SK-N-SH treated with all-trans-retinoic acid at 6 μM for 48 hours (cell line): ENCODE data around the gene DDX1.

ENCODE experiments used
- ATAC-seq: fragments of 200-7000 bp; cut with Tn5 transposase; 3 replicates; pipeline ENCODE4 v1.9.1; 2020; ENCODE audit warnings: mild to moderate bottlenecking, moderate library complexity
- ARNTL ChIP-seq: fragments of 450-650 bp; formaldehyde crosslinking; IDR thresholded peaks from 2 replicates; pipeline ENCODE4 v1.5.0; 2020; ENCODE audit warnings: low read depth, mild to moderate bottlenecking, moderate library complexity, borderline replicate concordance
- BACH2 ChIP-seq: fragments of 250-450 bp; sonication (Bioruptor Pico); IDR thresholded peaks from 2 replicates; pipeline ENCODE4 v1.9.0; 2021; ENCODE audit warnings: mild to moderate bottlenecking, borderline replicate concordance
- CSDC2 ChIP-seq: fragments of 250-450 bp; sonication (Bioruptor Pico); IDR thresholded peaks from 2 replicates; pipeline ENCODE4 v1.5.0; 2020; ENCODE audit warnings: mild to moderate bottlenecking, moderate library complexity
- ESRRG ChIP-seq: fragments of 250-450 bp; sonication (Bioruptor Pico); IDR thresholded peaks from 2 replicates; pipeline ENCODE4 v1.6.1; 2021; ENCODE audit warnings: mild to moderate bottlenecking
- GLIS3 ChIP-seq: fragments of 250-450 bp; sonication (Bioruptor Pico); IDR thresholded peaks from 2 replicates; pipeline ENCODE4 v1.5.0; 2020; ENCODE audit warnings: mild to moderate bottlenecking, moderate library complexity
- ISL1 ChIP-seq: fragments of 250-450 bp; sonication (Bioruptor Pico); IDR thresholded peaks from 2 replicates; pipeline ENCODE4 v2.1.2; 2022; ENCODE audit warnings: mild to moderate bottlenecking, moderate library complexity
- POU6F1 ChIP-seq: fragments of 250-450 bp; sonication (Bioruptor Pico); IDR thresholded peaks from 2 replicates; pipeline ENCODE4 v1.8.0; 2021; ENCODE audit warnings: low read depth, mild to moderate bottlenecking, moderate library complexity, borderline replicate concordance
- PPARA ChIP-seq: fragments of 250-450 bp; sonication (Bioruptor Pico); IDR thresholded peaks from 2 replicates; pipeline ENCODE4 v1.5.0; 2020; ENCODE audit warnings: mild to moderate bottlenecking, borderline replicate concordance
- RARB ChIP-seq: fragments of 250-450 bp; sonication (Bioruptor Pico); IDR thresholded peaks from 2 replicates; pipeline ENCODE4 v1.8.0; 2021; ENCODE audit warnings: mild to moderate bottlenecking, moderate library complexity
- SNAI2 ChIP-seq: fragments of 250-450 bp; sonication (Bioruptor Pico); IDR thresholded peaks from 2 replicates; pipeline ENCODE4 v1.5.0; 2020; ENCODE audit warnings: mild to moderate bottlenecking, moderate library complexity
- TCF4 ChIP-seq: fragments of 250-450 bp; sonication (Bioruptor Pico); IDR thresholded peaks from 2 replicates; pipeline ENCODE4 v1.8.0; 2021; ENCODE audit warnings: mild to moderate bottlenecking, moderate library complexity, borderline replicate concordance
- TOX ChIP-seq: fragments of 250-450 bp; sonication (Bioruptor Pico); IDR thresholded peaks from 2 replicates; pipeline ENCODE4 v1.8.0; 2021; ENCODE audit warnings: mild to moderate bottlenecking, moderate library complexity, borderline replicate concordance
- TSHZ2 ChIP-seq: fragments of 250-450 bp; sonication (Bioruptor Pico); IDR thresholded peaks from 2 replicates; pipeline ENCODE4 v1.5.0; 2020; ENCODE audit warnings: mild to moderate bottlenecking, moderate library complexity
- ZC3H10 ChIP-seq: fragments of 250-450 bp; sonication (Bioruptor Pico); IDR thresholded peaks from 2 replicates; pipeline ENCODE4 v1.5.1; 2021; ENCODE audit warnings: mild to moderate bottlenecking, moderate library complexity
- ZFP3 ChIP-seq: fragments of 250-450 bp; sonication (Bioruptor Pico); IDR thresholded peaks from 2 replicates; pipeline ENCODE4 v1.5.0; 2020; ENCODE audit warnings: mild to moderate bottlenecking, moderate library complexity
- ZFP30 ChIP-seq: fragments of 450-650 bp; formaldehyde crosslinking; IDR thresholded peaks from 2 replicates; pipeline ENCODE4 v1.5.0; 2022; ENCODE audit warnings: mild to moderate bottlenecking, moderate library complexity
- ZNF565 ChIP-seq: fragments of 450-650 bp; formaldehyde crosslinking; conservative IDR thresholded peaks from 2 replicates; pipeline ENCODE4 v1.5.0; 2020; ENCODE audit warnings: low read depth, mild to moderate bottlenecking, moderate library complexity
- ZNF70 ChIP-seq: fragments of 450-650 bp; formaldehyde crosslinking; IDR thresholded peaks from 2 replicates; pipeline ENCODE4 v1.5.0; 2020; ENCODE audit warnings: mild to moderate bottlenecking, moderate library complexity
- ZNF8 ChIP-seq: fragments of 450-650 bp; formaldehyde crosslinking; IDR thresholded peaks from 2 replicates; pipeline ENCODE4 v1.5.0; 2020; ENCODE audit warnings: mild to moderate bottlenecking, moderate library complexity
- TF ChIP-seq, protein P1 (sequence below): fragments of 250-450 bp; sonication (Bioruptor Pico); IDR thresholded peaks from 2 replicates; pipeline ENCODE4 v1.8.0; 2020; ENCODE audit warnings: mild to moderate bottlenecking, moderate library complexity, borderline replicate concordance
- TF ChIP-seq, protein P2 (sequence below): fragments of 250-450 bp; sonication (Bioruptor Pico); IDR thresholded peaks from 2 replicates; pipeline ENCODE4 v1.5.1; 2020; ENCODE audit warnings: low read depth, mild to moderate bottlenecking, moderate library complexity

DDX1 gene

DNA sequence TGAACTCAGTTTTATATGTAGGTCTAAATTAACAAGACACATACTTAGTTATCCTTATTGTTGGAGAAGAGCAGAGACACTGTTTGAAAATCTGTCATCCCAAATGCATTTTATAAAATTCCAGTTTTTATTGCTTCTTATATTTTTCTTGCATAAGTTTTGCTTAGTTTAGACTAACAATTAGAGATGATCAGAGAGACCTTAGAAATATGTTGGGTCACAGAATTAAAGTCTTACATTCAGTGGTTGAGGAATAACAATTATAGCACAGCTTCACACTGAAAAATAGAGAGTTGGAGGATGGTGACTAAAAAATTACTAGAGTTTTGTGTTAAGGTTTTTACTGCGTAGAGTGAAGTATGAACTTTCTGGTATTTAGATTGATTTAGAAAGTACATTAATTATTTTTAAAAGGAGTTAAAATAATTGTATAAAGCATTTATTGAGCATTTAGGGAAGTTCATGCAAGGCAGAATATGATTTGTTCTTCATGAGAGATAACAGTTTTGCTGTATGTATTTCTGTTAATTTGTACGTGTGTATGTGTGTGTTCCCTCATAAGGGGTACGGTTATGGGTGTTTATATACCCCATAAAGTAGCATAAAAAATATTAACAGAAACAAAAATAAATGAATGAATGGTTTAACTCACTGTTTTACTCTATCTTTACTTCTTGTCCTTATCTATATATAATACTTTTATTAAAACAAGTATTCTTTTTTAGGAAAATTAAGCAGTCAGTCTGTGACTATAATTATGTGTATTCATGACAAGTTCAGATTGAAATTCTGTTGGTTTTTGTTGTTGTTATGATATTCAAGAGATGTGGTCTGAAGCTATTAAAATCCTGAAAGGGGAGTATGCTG, 31.2 kb downstream of the DDX1 start:
- no peak for ATAC-seq
- TF ChIP-seq ZNF70 (CRISPR knock-in tag) (no peak), ARNTL (CRISPR knock-in tag) (no peak), TCF4 (CRISPR knock-in tag) (no peak), ZFP30 (CRISPR knock-in tag) (no peak), POU6F1 (CRISPR knock-in tag) (no peak), BACH2 (CRISPR knock-in tag) (no peak), PPARA (CRISPR knock-in tag) (no peak), ESRRG (CRISPR knock-in tag) (no peak), ZFP3 (CRISPR knock-in tag) (no peak), ZC3H10 (CRISPR knock-in tag) (no peak), GLIS3 (CRISPR knock-in tag) (no peak), ISL1 (no peak), SNAI2 (CRISPR knock-in tag) (no peak), RARB (CRISPR knock-in tag) (no peak), ZNF565 (CRISPR knock-in tag) (no peak), CSDC2 (CRISPR knock-in tag) (no peak)
- TF ChIP-seq, protein P1, sequence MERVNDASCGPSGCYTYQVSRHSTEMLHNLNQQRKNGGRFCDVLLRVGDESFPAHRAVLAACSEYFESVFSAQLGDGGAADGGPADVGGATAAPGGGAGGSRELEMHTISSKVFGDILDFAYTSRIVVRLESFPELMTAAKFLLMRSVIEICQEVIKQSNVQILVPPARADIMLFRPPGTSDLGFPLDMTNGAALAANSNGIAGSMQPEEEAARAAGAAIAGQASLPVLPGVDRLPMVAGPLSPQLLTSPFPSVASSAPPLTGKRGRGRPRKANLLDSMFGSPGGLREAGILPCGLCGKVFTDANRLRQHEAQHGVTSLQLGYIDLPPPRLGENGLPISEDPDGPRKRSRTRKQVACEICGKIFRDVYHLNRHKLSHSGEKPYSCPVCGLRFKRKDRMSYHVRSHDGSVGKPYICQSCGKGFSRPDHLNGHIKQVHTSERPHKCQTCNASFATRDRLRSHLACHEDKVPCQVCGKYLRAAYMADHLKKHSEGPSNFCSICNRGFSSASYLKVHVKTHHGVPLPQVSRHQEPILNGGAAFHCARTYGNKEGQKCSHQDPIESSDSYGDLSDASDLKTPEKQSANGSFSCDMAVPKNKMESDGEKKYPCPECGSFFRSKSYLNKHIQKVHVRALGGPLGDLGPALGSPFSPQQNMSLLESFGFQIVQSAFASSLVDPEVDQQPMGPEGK: no peak

GRCh38 chr2:15623481-15623796, 31.8 kb downstream of the DDX1 start:
- no peak for TF ChIP-seq TSHZ2 (CRISPR knock-in tag)
- TF ChIP-seq TOX (CRISPR knock-in tag): no peak
- TF ChIP-seq ISL1: no peak
- TF ChIP-seq ZFP30 (CRISPR knock-in tag): no peak
- TF ChIP-seq ZNF70 (CRISPR knock-in tag): no peak
- no peak for TF ChIP-seq PPARA (CRISPR knock-in tag)
- TF ChIP-seq, protein P2, sequence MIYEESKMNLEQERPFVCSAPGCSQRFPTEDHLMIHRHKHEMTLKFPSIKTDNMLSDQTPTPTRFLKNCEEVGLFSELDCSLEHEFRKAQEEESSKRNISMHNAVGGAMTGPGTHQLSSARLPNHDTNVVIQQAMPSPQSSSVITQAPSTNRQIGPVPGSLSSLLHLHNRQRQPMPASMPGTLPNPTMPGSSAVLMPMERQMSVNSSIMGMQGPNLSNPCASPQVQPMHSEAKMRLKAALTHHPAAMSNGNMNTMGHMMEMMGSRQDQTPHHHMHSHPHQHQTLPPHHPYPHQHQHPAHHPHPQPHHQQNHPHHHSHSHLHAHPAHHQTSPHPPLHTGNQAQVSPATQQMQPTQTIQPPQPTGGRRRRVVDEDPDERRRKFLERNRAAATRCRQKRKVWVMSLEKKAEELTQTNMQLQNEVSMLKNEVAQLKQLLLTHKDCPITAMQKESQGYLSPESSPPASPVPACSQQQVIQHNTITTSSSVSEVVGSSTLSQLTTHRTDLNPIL (CRISPR knock-in tag): no peak
- TF ChIP-seq BACH2 (CRISPR knock-in tag): no peak
- no peak for TF ChIP-seq CSDC2 (CRISPR knock-in tag)
- no peak for TF ChIP-seq POU6F1 (CRISPR knock-in tag)
- TF ChIP-seq ARNTL (CRISPR knock-in tag): no peak
- no peak for TF ChIP-seq GLIS3 (CRISPR knock-in tag)
- TF ChIP-seq ZNF8 (CRISPR knock-in tag): no peak
- no peak for TF ChIP-seq ZFP3 (CRISPR knock-in tag)
- no peak for TF ChIP-seq ZC3H10 (CRISPR knock-in tag)
- no peak for TF ChIP-seq RARB (CRISPR knock-in tag)
- TF ChIP-seq, all 23 proteins: peak for 0
- no peak for ATAC-seq
